Transverse colon (tissue), 1 donor: ENCODE results near the gene DCUN1D3.

Source experiments
- EP300 ChIP-seq: sonication (generic); formaldehyde crosslinking; IDR thresholded peaks from one replicate; pipeline ENCODE4 v1.6.1; 2017; ENCODE audit warnings: antibody characterized with exemption, low read depth
- POLR2A ChIP-seq: fragments of 450-650 bp; IDR thresholded peaks from one replicate; pipeline ENCODE4 v1.6.1; 2016; ENCODE audit warnings: antibody characterized with exemption, mild to moderate bottlenecking, moderate library complexity

GRCh38 chr16:20911361-20911760, 11.2 kb upstream of the DCUN1D3 start:
- TF ChIP-seq POLR2A (no peak), EP300 (no peak)
